OCI-LY1 (cell line): Measurements from ENCODE around the gene AUH.

Experiments
- CTCF ChIP-seq: fragments of 200-600 bp; sonication (generic), shearing (Covaris generic); IDR thresholded peaks from 2 replicates; pipeline ENCODE4 v1.5.1; 2017; ENCODE audit warnings: mild to moderate bottlenecking, antibody characterized with exemption, low read length, moderate library complexity, mixed read lengths
- EZH2 ChIP-seq: fragments of 200-600 bp; sonication (generic), shearing (Covaris generic); IDR thresholded peaks from 2 replicates; pipeline ENCODE4 v1.8.0; 2017; ENCODE audit warnings: borderline replicate concordance, mixed run types, mild to moderate bottlenecking, antibody characterized with exemption, low read length, moderate library complexity, mixed read lengths

GRCh38 chr9:91190062-91190461 is 171.7 kb downstream of the AUH start:
- no peak for TF ChIP-seq CTCF
- no peak for TF ChIP-seq EZH2
